ENCODE data around the gene PRRC2C. TPM values are rescaled to one million over a fixed set of nuclear protein-coding genes. Genes with fewer than 3 reads are reported as not detected.

The PRRC2C gene
- total RNA-seq, 2 donors from 2014 or later: 136 to 142 TPM

GRCh38 chr1:171500304-171500703 lies 15.0 kb downstream of the PRRC2C start:
- no peak overlapping the region for H3K4me3 ChIP-seq
- H3K9ac ChIP-seq (ENCODE audit: low read depth in 2 of 2, low read length in 2 of 2): no peak overlapping the region
- TF ChIP-seq CTCF (IDR thresholded peaks at IDR 0.05): no peak
- H3K36me3 ChIP-seq: no peaks in the 10 kb centered on the region
- DNase-seq: no peak
- H3K27ac ChIP-seq: no peak overlapping the region
- intact Hi-C loops (cut with DNase I): no loop called here
- no peaks in the 10 kb centered on the region for H3K9me3 ChIP-seq
- H3K4me1 ChIP-seq: peaks cover 4% of the 10 kb centered on the region
- no peaks in the 10 kb centered on the region for H3K27me3 ChIP-seq

GRCh38 chr1:171500803-171501202 lies 15.5 kb downstream of the PRRC2C start:
- intact Hi-C loops (cut with DNase I): no loop called here
- peaks cover 4% of the 10 kb centered on the region for H3K4me1 ChIP-seq
- no peaks in the 10 kb centered on the region for H3K36me3 ChIP-seq
- no peak overlapping the region for H3K4me3 ChIP-seq
- no peak for TF ChIP-seq CTCF (IDR thresholded peaks at IDR 0.05)
- no peak overlapping the region for H3K27ac ChIP-seq
- H3K9me3 ChIP-seq: no peaks in the 10 kb centered on the region
- H3K27me3 ChIP-seq: no peaks in the 10 kb centered on the region
- DNase-seq: no peak
- no peak overlapping the region for H3K9ac ChIP-seq (ENCODE audit: low read depth in 2 of 2, low read length in 2 of 2)

GRCh38 chr1:171501305-171502024 lies 16.1 kb downstream of the PRRC2C start:
- no peaks in the 10 kb centered on the region for H3K9me3 ChIP-seq
- H3K9ac ChIP-seq (ENCODE audit: low read depth in 2 of 2, low read length in 2 of 2): no peak overlapping the region
- no peaks in the 10 kb centered on the region for H3K36me3 ChIP-seq
- TF ChIP-seq CTCF (IDR thresholded peaks at IDR 0.05): no peak
- intact Hi-C loops (cut with DNase I): no loop called here
- peaks cover 4% of the 10 kb centered on the region for H3K4me1 ChIP-seq
- H3K4me3 ChIP-seq: no peak overlapping the region
- DNase-seq: no peak
- no peaks in the 10 kb centered on the region for H3K27me3 ChIP-seq
- H3K27ac ChIP-seq: no peak overlapping the region

- Histone ChIP-seq H3K4me1 (no peaks in the 10 kb centered on the region), H3K36me3 (no peaks in the 10 kb centered on the region), H3K9ac (ENCODE audit: low read depth in 2 of 2, low read length in 2 of 2) (no peak overlapping the region), H3K27me3 (no peaks in the 10 kb centered on the region), H3K27ac (no peak overlapping the region), H3K4me3 (no peak overlapping the region), H3K9me3 (no peaks in the 10 kb centered on the region)
- no peak for DNase-seq
- no peak for TF ChIP-seq CTCF (IDR thresholded peaks at IDR 0.05)
- intact Hi-C loops (cut with DNase I): no loop called here
Measured at GRCh38 chr1:171506525-171507304, 21.4 kb downstream of the PRRC2C start.

GRCh38 chr1:171507435-171507834 lies 22.1 kb downstream of the PRRC2C start:
- no peaks in the 10 kb centered on the region for H3K27me3 ChIP-seq
- TF ChIP-seq CTCF (IDR thresholded peaks at IDR 0.05): no peak
- no peaks in the 10 kb centered on the region for H3K9me3 ChIP-seq
- no peak for DNase-seq
- no peak overlapping the region for H3K27ac ChIP-seq
- H3K4me1 ChIP-seq: no peaks in the 10 kb centered on the region
- H3K4me3 ChIP-seq: no peak overlapping the region
- no peak overlapping the region for H3K9ac ChIP-seq (ENCODE audit: low read depth in 2 of 2, low read length in 2 of 2)
- no peaks in the 10 kb centered on the region for H3K36me3 ChIP-seq
- intact Hi-C loops (cut with DNase I): no loop called here

Measured in colonic mucosa (tissue), 4 donors.